ENCODE data around the gene BNC2. TPM values are rescaled to one million over a fixed set of nuclear protein-coding genes. Genes with fewer than 3 reads are reported as not detected.

Gene BNC2
- total and polyA plus RNA-seq, 2 experiments from 2014 or later: 19.3 to 20.7 TPM

- Histone ChIP-seq H2AFZ (no peak overlapping the region), H3K9me3 (ENCODE audit: low read depth) (no peaks in the 10 kb centered on the region), H3K4me2 (no peak overlapping the region), H3K9me2 (replicated peaks; ENCODE audit: insufficient read depth) (no peaks in the 10 kb centered on the region), H3K4me1 (ENCODE audit: insufficient read depth) (peaks cover 6% of the 10 kb centered on the region), H3K27me3 (no peaks in the 10 kb centered on the region), H3K27ac (peak overlapping the region; percentile 76), H3K79me2 (peaks cover 31% of the 10 kb centered on the region), H3K36me3 (replicated peaks; ENCODE audit: insufficient read depth, low read depth) (no peaks in the 10 kb centered on the region), H4K20me1 (ENCODE audit: insufficient read depth, poor library complexity, severe bottlenecking) (no peaks in the 10 kb centered on the region), H3K4me3 (no peak overlapping the region)
- WGBS (ENCODE audit: low lambda C conversion rate, missing lambda C conversion rate): 55% methylated on average over 9 of the region's 9 CpGs
- peak; percentile 11 for DNase-seq (ENCODE audit: low spot score)
- TF ChIP-seq EZH2phosphoT487 (IDR thresholded peaks at IDR 0.05; ENCODE audit: low read depth, severe bottlenecking, unreplicated experiment): no peak
- TF ChIP-seq, protein P1, sequence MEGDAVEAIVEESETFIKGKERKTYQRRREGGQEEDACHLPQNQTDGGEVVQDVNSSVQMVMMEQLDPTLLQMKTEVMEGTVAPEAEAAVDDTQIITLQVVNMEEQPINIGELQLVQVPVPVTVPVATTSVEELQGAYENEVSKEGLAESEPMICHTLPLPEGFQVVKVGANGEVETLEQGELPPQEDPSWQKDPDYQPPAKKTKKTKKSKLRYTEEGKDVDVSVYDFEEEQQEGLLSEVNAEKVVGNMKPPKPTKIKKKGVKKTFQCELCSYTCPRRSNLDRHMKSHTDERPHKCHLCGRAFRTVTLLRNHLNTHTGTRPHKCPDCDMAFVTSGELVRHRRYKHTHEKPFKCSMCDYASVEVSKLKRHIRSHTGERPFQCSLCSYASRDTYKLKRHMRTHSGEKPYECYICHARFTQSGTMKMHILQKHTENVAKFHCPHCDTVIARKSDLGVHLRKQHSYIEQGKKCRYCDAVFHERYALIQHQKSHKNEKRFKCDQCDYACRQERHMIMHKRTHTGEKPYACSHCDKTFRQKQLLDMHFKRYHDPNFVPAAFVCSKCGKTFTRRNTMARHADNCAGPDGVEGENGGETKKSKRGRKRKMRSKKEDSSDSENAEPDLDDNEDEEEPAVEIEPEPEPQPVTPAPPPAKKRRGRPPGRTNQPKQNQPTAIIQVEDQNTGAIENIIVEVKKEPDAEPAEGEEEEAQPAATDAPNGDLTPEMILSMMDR (IDR thresholded peaks at IDR 0.05; ENCODE audit: poor library complexity): no peak
- TF ChIP-seq EZH2 (IDR thresholded peaks at IDR 0.05; ENCODE audit: borderline replicate concordance): no peak
Observed at GRCh38 chr9:16794871-16795639, 75.4 kb downstream of the BNC2 start.

- 71% methylated on average over 4 of the region's 4 CpGs for WGBS (ENCODE audit: low lambda C conversion rate, missing lambda C conversion rate)
- Histone ChIP-seq H3K4me3 (no peak overlapping the region), H3K9me3 (ENCODE audit: low read depth) (no peaks in the 10 kb centered on the region), H3K9me2 (replicated peaks; ENCODE audit: insufficient read depth) (no peaks in the 10 kb centered on the region), H3K27me3 (no peaks in the 10 kb centered on the region), H3K79me2 (peaks cover 31% of the 10 kb centered on the region), H4K20me1 (ENCODE audit: insufficient read depth, poor library complexity, severe bottlenecking) (no peaks in the 10 kb centered on the region), H3K4me2 (no peak overlapping the region), H3K36me3 (replicated peaks; ENCODE audit: insufficient read depth, low read depth) (no peaks in the 10 kb centered on the region), H3K4me1 (ENCODE audit: insufficient read depth) (peaks cover 6% of the 10 kb centered on the region), H2AFZ (no peak overlapping the region), H3K27ac (peak overlapping the region; percentile 46)
- no peak for TF ChIP-seq EZH2phosphoT487 (IDR thresholded peaks at IDR 0.05; ENCODE audit: low read depth, severe bottlenecking, unreplicated experiment)
- TF ChIP-seq, protein P1 (IDR thresholded peaks at IDR 0.05; ENCODE audit: poor library complexity): no peak
- TF ChIP-seq EZH2 (IDR thresholded peaks at IDR 0.05; ENCODE audit: borderline replicate concordance): no peak
- DNase-seq (ENCODE audit: low spot score): no peak
Observed at GRCh38 chr9:16794103-16794502, 76.4 kb downstream of the BNC2 start.

DNA sequence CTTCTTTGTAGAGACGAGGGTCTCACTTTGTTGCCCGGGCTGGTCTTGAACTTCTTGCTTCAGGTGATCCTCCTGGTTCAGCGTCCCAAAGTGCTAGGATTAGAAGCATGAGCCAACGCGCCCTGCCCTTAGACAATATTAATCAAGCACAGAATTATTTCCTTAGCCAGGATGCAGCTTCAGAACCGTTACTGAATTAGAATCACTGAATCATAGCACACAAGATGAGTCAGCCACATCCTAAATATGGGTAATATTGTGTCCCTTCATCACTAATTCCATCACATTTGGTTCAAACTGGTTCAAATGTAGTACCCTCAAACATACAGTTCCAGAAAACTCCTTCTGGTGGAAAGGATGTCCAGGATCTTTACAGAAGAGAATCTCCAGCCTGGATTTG is 82.7 kb downstream of the BNC2 start:
- H2AFZ ChIP-seq: no peak overlapping the region
- DNase-seq (ENCODE audit: low spot score): no peak
- H3K27ac ChIP-seq: no peak overlapping the region
- TF ChIP-seq EZH2phosphoT487 (IDR thresholded peaks at IDR 0.05; ENCODE audit: low read depth, severe bottlenecking, unreplicated experiment) (no peak), EZH2 (IDR thresholded peaks at IDR 0.05; ENCODE audit: borderline replicate concordance) (no peak)
- TF ChIP-seq, protein P1 (IDR thresholded peaks at IDR 0.05; ENCODE audit: poor library complexity): no peak
- H3K4me2 ChIP-seq: no peak overlapping the region
- no peaks in the 10 kb centered on the region for H3K36me3 ChIP-seq (replicated peaks; ENCODE audit: insufficient read depth, low read depth)
- H3K79me2 ChIP-seq: peaks cover 14% of the 10 kb centered on the region
- H3K9me3 ChIP-seq (ENCODE audit: low read depth): no peaks in the 10 kb centered on the region
- peaks cover 3% of the 10 kb centered on the region for H3K4me1 ChIP-seq (ENCODE audit: insufficient read depth)
- H4K20me1 ChIP-seq (ENCODE audit: insufficient read depth, poor library complexity, severe bottlenecking): no peaks in the 10 kb centered on the region
- no peaks in the 10 kb centered on the region for H3K9me2 ChIP-seq (replicated peaks; ENCODE audit: insufficient read depth)
- WGBS (ENCODE audit: low lambda C conversion rate, missing lambda C conversion rate): 83% methylated on average over 6 of the region's 6 CpGs
- H3K4me3 ChIP-seq: no peak overlapping the region
- no peaks in the 10 kb centered on the region for H3K27me3 ChIP-seq
